HL-60 (cell line): ENCODE data around the gene NASP.
A peak's percentile ranks its signal among the peaks of the same experiment; 100 is the strongest.

Experiments
- DNase-seq, 2 experiments: peaks; one replicate each; pipeline ENCODE4 v3.0.0-alpha.2; 2010 to 2020; ENCODE audit warnings: low read depth in 1 of 2, low spot score in 1 of 2
- H3K27ac ChIP-seq: fragments of 250-450 bp; sonication (Bioruptor Pico); replicated peaks from 2 replicates; pipeline ENCODE4 v1.5.1; 2020; ENCODE audit warnings: mild to moderate bottlenecking, moderate library complexity
- H3K27me3 ChIP-seq: fragments of 250-450 bp; sonication (Bioruptor Pico); 2 replicates; pipeline ENCODE4 v1.5.1; 2021; ENCODE audit warnings: mild to moderate bottlenecking, moderate library complexity; ENCODE audit not compliant: insufficient read depth, poor library complexity, severe bottlenecking
- H3K4me3 ChIP-seq: replicated peaks from 2 replicates; pipeline ENCODE4 v1.5.1; 2011; ENCODE audit warnings: mild to moderate bottlenecking, control low read depth, low read length; ENCODE audit not compliant: insufficient read depth
- GABPA ChIP-seq: IDR thresholded peaks from 2 replicates; pipeline ENCODE4 v1.6.1; 2012; ENCODE audit warnings: low read depth
- POLR2AphosphoS5 ChIP-seq: IDR thresholded peaks from 2 replicates; pipeline ENCODE4 v1.6.1; 2012; ENCODE audit warnings: low read depth
- SPI1 ChIP-seq: IDR thresholded peaks from 2 replicates; pipeline ENCODE4 v1.6.1; 2012; ENCODE audit warnings: low read depth, mild to moderate bottlenecking, borderline replicate concordance
- long read RNA-seq: library from polyadenylated mRNA; unstranded; transcript quantifications from one replicate; pipeline ENCODE4 v2.0.0, GENCODE V29; 2020
- TF ChIP-seq, protein P1 (sequence below): IDR thresholded peaks from 2 replicates; pipeline ENCODE4 v1.6.1; 2012; ENCODE audit warnings: low read depth; ENCODE audit not compliant: insufficient replicate concordance
- TF ChIP-seq, protein P2 (sequence below): IDR thresholded peaks from one replicate; pipeline ENCODE4 v1.5.1; 2011; ENCODE audit warnings: low read length, control low read depth, inconsistent platforms; ENCODE audit not compliant: insufficient read depth

Gene NASP, protein sequence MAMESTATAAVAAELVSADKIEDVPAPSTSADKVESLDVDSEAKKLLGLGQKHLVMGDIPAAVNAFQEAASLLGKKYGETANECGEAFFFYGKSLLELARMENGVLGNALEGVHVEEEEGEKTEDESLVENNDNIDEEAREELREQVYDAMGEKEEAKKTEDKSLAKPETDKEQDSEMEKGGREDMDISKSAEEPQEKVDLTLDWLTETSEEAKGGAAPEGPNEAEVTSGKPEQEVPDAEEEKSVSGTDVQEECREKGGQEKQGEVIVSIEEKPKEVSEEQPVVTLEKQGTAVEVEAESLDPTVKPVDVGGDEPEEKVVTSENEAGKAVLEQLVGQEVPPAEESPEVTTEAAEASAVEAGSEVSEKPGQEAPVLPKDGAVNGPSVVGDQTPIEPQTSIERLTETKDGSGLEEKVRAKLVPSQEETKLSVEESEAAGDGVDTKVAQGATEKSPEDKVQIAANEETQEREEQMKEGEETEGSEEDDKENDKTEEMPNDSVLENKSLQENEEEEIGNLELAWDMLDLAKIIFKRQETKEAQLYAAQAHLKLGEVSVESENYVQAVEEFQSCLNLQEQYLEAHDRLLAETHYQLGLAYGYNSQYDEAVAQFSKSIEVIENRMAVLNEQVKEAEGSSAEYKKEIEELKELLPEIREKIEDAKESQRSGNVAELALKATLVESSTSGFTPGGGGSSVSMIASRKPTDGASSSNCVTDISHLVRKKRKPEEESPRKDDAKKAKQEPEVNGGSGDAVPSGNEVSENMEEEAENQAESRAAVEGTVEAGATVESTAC
- long read RNA-seq, transcript NASP-201 (15 exons, 3,207 nt), result minor isoform, 26 of 518 reads
- long read RNA-seq, transcript NASP-207 (5 exons, 604 nt), result minor isoform, 14 of 518 reads
- long read RNA-seq, transcript NASP-202 (14 exons, 1,538 nt), result major isoform, 411 of 518 reads
- long read RNA-seq, partial matches to known transcripts, result 31 of 518 reads
- long read RNA-seq, other reads (novel, unspliced or antisense), result 34 of 518 reads

- peak; percentile 72 to 90 for DNase-seq
- TF ChIP-seq POLR2AphosphoS5 (peak; percentile 98), GABPA (peak; percentile 69), SPI1 (peak; percentile 43; the same call in 1 of the 2 replicates)
- TF ChIP-seq, protein P1, sequence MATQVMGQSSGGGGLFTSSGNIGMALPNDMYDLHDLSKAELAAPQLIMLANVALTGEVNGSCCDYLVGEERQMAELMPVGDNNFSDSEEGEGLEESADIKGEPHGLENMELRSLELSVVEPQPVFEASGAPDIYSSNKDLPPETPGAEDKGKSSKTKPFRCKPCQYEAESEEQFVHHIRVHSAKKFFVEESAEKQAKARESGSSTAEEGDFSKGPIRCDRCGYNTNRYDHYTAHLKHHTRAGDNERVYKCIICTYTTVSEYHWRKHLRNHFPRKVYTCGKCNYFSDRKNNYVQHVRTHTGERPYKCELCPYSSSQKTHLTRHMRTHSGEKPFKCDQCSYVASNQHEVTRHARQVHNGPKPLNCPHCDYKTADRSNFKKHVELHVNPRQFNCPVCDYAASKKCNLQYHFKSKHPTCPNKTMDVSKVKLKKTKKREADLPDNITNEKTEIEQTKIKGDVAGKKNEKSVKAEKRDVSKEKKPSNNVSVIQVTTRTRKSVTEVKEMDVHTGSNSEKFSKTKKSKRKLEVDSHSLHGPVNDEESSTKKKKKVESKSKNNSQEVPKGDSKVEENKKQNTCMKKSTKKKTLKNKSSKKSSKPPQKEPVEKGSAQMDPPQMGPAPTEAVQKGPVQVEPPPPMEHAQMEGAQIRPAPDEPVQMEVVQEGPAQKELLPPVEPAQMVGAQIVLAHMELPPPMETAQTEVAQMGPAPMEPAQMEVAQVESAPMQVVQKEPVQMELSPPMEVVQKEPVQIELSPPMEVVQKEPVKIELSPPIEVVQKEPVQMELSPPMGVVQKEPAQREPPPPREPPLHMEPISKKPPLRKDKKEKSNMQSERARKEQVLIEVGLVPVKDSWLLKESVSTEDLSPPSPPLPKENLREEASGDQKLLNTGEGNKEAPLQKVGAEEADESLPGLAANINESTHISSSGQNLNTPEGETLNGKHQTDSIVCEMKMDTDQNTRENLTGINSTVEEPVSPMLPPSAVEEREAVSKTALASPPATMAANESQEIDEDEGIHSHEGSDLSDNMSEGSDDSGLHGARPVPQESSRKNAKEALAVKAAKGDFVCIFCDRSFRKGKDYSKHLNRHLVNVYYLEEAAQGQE, result peak; percentile 79
- TF ChIP-seq, protein P2, sequence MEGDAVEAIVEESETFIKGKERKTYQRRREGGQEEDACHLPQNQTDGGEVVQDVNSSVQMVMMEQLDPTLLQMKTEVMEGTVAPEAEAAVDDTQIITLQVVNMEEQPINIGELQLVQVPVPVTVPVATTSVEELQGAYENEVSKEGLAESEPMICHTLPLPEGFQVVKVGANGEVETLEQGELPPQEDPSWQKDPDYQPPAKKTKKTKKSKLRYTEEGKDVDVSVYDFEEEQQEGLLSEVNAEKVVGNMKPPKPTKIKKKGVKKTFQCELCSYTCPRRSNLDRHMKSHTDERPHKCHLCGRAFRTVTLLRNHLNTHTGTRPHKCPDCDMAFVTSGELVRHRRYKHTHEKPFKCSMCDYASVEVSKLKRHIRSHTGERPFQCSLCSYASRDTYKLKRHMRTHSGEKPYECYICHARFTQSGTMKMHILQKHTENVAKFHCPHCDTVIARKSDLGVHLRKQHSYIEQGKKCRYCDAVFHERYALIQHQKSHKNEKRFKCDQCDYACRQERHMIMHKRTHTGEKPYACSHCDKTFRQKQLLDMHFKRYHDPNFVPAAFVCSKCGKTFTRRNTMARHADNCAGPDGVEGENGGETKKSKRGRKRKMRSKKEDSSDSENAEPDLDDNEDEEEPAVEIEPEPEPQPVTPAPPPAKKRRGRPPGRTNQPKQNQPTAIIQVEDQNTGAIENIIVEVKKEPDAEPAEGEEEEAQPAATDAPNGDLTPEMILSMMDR, result no peak
- H3K27ac ChIP-seq, result peak within 1 kb of the TSS; percentile 98
- H3K4me3 ChIP-seq, result peak within 1 kb of the TSS; percentile 92
- no peaks in the 10 kb centered on the region for H3K27me3 ChIP-seq
Observed at GRCh38 chr1:45583666-45584350, at the start of gene NASP. Gene NASP, plus strand, starts transcription at chr1:45584041. Its CDS starts 106 bp downstream, at chr1:45584147.

- DNase-seq, result no peak
- Histone ChIP-seq H3K4me3 (no peak overlapping the region), H3K27ac (no peak overlapping the region), H3K27me3 (no peaks in the 10 kb centered on the region)
- TF ChIP-seq POLR2AphosphoS5, result no peak
Observed at GRCh38 chr1:45535988-45536766, 47.7 kb upstream of the NASP start.

GRCh38 chr1:45536886-45537285 lies 47.0 kb upstream of the NASP start:
- DNase-seq, result no peak
- no peak overlapping the region for H3K27ac ChIP-seq
- no peak overlapping the region for H3K4me3 ChIP-seq
- TF ChIP-seq POLR2AphosphoS5 (no peak), GABPA (no peak), SPI1 (no peak)
- TF ChIP-seq, protein P2, result no peak
- TF ChIP-seq, protein P1, result no peak
- no peaks in the 10 kb centered on the region for H3K27me3 ChIP-seq
